HepG2 (cell line): Measurements from ENCODE around the gene HNRNPA1. TPM values are rescaled to one million over a fixed set of nuclear protein-coding genes. Genes with fewer than 3 reads are reported as not detected.

Experiments
- ARNT ChIP-seq: fragments of 450-650 bp; IDR thresholded peaks from 2 replicates; pipeline ENCODE4 v1.6.1; 2017
- BRCA1 ChIP-seq: sonication (generic); formaldehyde crosslinking; IDR thresholded peaks from 2 replicates; pipeline ENCODE4 v1.4.0; 2020; ENCODE audit warnings: missing genetic modification reagents
- CEBPB ChIP-seq: IDR thresholded peaks from 2 replicates; pipeline ENCODE4 v1.6.1; 2011; ENCODE audit warnings: low read depth, low read length, improper control_type of control experiment, borderline replicate concordance
- FLYWCH1 ChIP-seq: sonication (generic); formaldehyde crosslinking; IDR thresholded peaks from 2 replicates; pipeline ENCODE4 v1.8.1; 2023; ENCODE audit warnings: mild to moderate bottlenecking, missing genetic modification reagents
- IRF2 ChIP-seq: IDR thresholded peaks from 2 replicates; pipeline ENCODE4 v1.6.1; 2018; ENCODE audit warnings: missing genetic modification reagents, missing compliant biosample characterization
- KDM1A ChIP-seq: IDR thresholded peaks from 2 replicates; pipeline ENCODE4 v1.6.1; 2016; ENCODE audit warnings: missing compliant biosample characterization
- KLF16 ChIP-seq, 2 experiments: sonication (generic) in 1 of 2; formaldehyde crosslinking in 1 of 2; IDR thresholded peaks; 2 replicates each; pipeline versions ENCODE4 v1.6.1 to v1.8.0; 2016 to 2023; ENCODE audit warnings: missing genetic modification reagents in 2 of 2, missing compliant biosample characterization in 1 of 2
- MIER2 ChIP-seq: IDR thresholded peaks from 2 replicates; pipeline ENCODE4 v1.6.1; 2016; ENCODE audit warnings: missing biosample characterization, missing genetic modification reagents
- MLX ChIP-seq: IDR thresholded peaks from 2 replicates; pipeline ENCODE4 v1.6.1; 2016
- MYPOP ChIP-seq: sonication (generic); formaldehyde crosslinking; IDR thresholded peaks from 2 replicates; pipeline ENCODE4 v1.8.1; 2023; ENCODE audit warnings: mild to moderate bottlenecking, moderate library complexity, missing genetic modification reagents
- NFATC3 ChIP-seq: sonication (generic); formaldehyde crosslinking; IDR thresholded peaks from 2 replicates; pipeline ENCODE4 v1.5.1; 2020; ENCODE audit warnings: mild to moderate bottlenecking, missing genetic modification reagents
- PHF20 ChIP-seq: sonication (generic); formaldehyde crosslinking; IDR thresholded peaks from 2 replicates; pipeline ENCODE4 v1.5.0; 2020; ENCODE audit warnings: mild to moderate bottlenecking, missing genetic modification reagents
- REPIN1 ChIP-seq: sonication (generic); formaldehyde crosslinking; IDR thresholded peaks from 2 replicates; pipeline ENCODE4 v1.8.0; 2022; ENCODE audit warnings: missing genetic modification reagents, low read depth, mild to moderate bottlenecking, borderline replicate concordance
- SRF ChIP-seq: IDR thresholded peaks from 2 replicates; pipeline ENCODE4 v1.6.1; 2011; ENCODE audit warnings: mild to moderate bottlenecking, low read depth, low read length, moderate library complexity
- TFDP1 ChIP-seq: IDR thresholded peaks from 2 replicates; pipeline ENCODE4 v1.6.1; 2016; ENCODE audit warnings: missing compliant biosample characterization, missing genetic modification reagents, borderline replicate concordance
- TRIM24 ChIP-seq: sonication (generic); formaldehyde crosslinking; IDR thresholded peaks from 2 replicates; pipeline ENCODE4 v1.8.0; 2022; ENCODE audit warnings: mild to moderate bottlenecking, missing genetic modification reagents
- YY1 ChIP-seq: IDR thresholded peaks from 2 replicates; pipeline ENCODE4 v1.6.1; 2011; ENCODE audit warnings: low read length, low read depth, moderate library complexity, mild to moderate bottlenecking; ENCODE audit not compliant: insufficient read depth, insufficient replicate concordance
- ZBTB7A ChIP-seq: sonication (generic); formaldehyde crosslinking; IDR thresholded peaks from 2 replicates; pipeline ENCODE4 v1.8.0; 2022; ENCODE audit warnings: mild to moderate bottlenecking, missing genetic modification reagents
- ZNF335 ChIP-seq: sonication (generic); formaldehyde crosslinking; IDR thresholded peaks from 2 replicates; pipeline ENCODE4 v1.4.0; 2020; ENCODE audit warnings: missing genetic modification reagents
- ZNF337 ChIP-seq: sonication (generic); formaldehyde crosslinking; IDR thresholded peaks from 2 replicates; pipeline ENCODE4 v1.5.1; 2020; ENCODE audit warnings: missing genetic modification reagents, low read depth, mild to moderate bottlenecking, borderline replicate concordance
- ZNF343 ChIP-seq: sonication (generic); formaldehyde crosslinking; IDR thresholded peaks from 2 replicates; pipeline ENCODE4 v1.4.0; 2020; ENCODE audit warnings: mild to moderate bottlenecking, missing genetic modification reagents
- ZNF652 ChIP-seq: IDR thresholded peaks from 2 replicates; pipeline ENCODE4 v1.6.1; 2016; ENCODE audit warnings: low read depth, borderline replicate concordance
- ZNF720 ChIP-seq: sonication (generic); formaldehyde crosslinking; IDR thresholded peaks from 2 replicates; pipeline ENCODE4 v1.4.0; 2020; ENCODE audit warnings: missing genetic modification reagents
- ZNF75D ChIP-seq: sonication (generic); formaldehyde crosslinking; IDR thresholded peaks from 2 replicates; pipeline ENCODE4 v1.8.1; 2023; ENCODE audit warnings: missing genetic modification reagents, mild to moderate bottlenecking, borderline replicate concordance
- polyA plus RNA-seq, 8 experiments: library from polyadenylated mRNA; depleted of rRNA in 3 of 8; stranded (reverse) in 7 of 8; unstranded in 1 of 8; fragments of >200 nt; fragmentation: Illumina TruSeq in 4 of 8; extraction: Trizol in 4 of 8; gene quantifications; 2 replicates each; pipeline versions ENCODE4 v1.2.1 to v1.2.3, GENCODE V29; 2011 to 2016; ENCODE audit warnings: low read depth in 4 of 8, missing spikeins in 1 of 8, mixed read lengths in 1 of 8; ENCODE audit not compliant: insufficient read depth in 1 of 8
- total RNA-seq, 5 experiments: library from RNA; depleted of rRNA; stranded (reverse); fragments of >200 nt; fragmentation: Illumina TruSeq; extraction: Trizol; gene quantifications; 2 replicates each; pipeline ENCODE4 v1.2.3, GENCODE V29; 2016; ENCODE audit warnings: low read depth in 1 of 5

HNRNPA1 gene
- total and polyA plus RNA-seq, 2 of the 13 experiments (the other 11 are each of a cell fraction or from before 2014, with no cell fraction given): 535 to 1,820 TPM

- no peak for TF ChIP-seq ZNF337 (CRISPR knock-in tag)
- no peak for TF ChIP-seq TFDP1
- no peak for TF ChIP-seq ZBTB7A
- no peak for TF ChIP-seq ZNF720 (CRISPR knock-in tag)
- TF ChIP-seq MLX (CRISPR knock-in tag): no peak
- peak; percentile 72; the same call in 1 of the 2 replicates for TF ChIP-seq PHF20
- no peak for TF ChIP-seq IRF2 (CRISPR knock-in tag)
- no peak for TF ChIP-seq SRF
- TF ChIP-seq CEBPB: peak; percentile 69
- TF ChIP-seq ARNT: no peak
- no peak; a peak in 1 of 4 replicates for TF ChIP-seq KLF16 (CRISPR knock-in tag; IDR thresholded peaks at IDR 0.05)
- TF ChIP-seq MIER2 (CRISPR knock-in tag): no peak
- no peak for TF ChIP-seq ZNF343 (CRISPR knock-in tag)
- TF ChIP-seq MYPOP: 0 out of 2 replicates have a peak, but pooled peaks have one; percentile 8
- no peak for TF ChIP-seq ZNF652
- no peak for TF ChIP-seq BRCA1 (CRISPR knock-in tag)
- TF ChIP-seq KDM1A: no peak
- no peak for TF ChIP-seq FLYWCH1 (CRISPR knock-in tag)
- TF ChIP-seq ZNF335 (CRISPR knock-in tag): 0 out of 2 replicates have a peak, but pooled peaks have one; percentile 68
- TF ChIP-seq NFATC3 (CRISPR knock-in tag): no peak
- TF ChIP-seq ZNF75D: no peak
- TF ChIP-seq TRIM24: no peak
- 0 out of 2 replicates have a peak, but pooled peaks have one; percentile 38 for TF ChIP-seq REPIN1
- peak; percentile 96 for TF ChIP-seq YY1
These were observed 44.3 kb downstream of the HNRNPA1 start, which contains the start of gene COPZ1 (continued) for GRCh38 chr12:54324617-54325441.
